GM10266 (cell line): ENCODE measurements around the gene MPO.

Experiments
- DNase-seq: peaks from one replicate; pipeline ENCODE4 v3.0.0; 2012; ENCODE audit errors: extremely low spot score
- CTCF ChIP-seq: IDR thresholded peaks from 2 replicates; pipeline ENCODE4 v1.5.1; 2012; ENCODE audit warnings: mild to moderate bottlenecking, low read depth; ENCODE audit not compliant: control insufficient read depth, insufficient read depth; ENCODE audit errors: missing control alignments

MPO gene

GRCh38 chr17:58318065-58318481, 37.3 kb upstream of the MPO start:
- DNase-seq = no peak
- TF ChIP-seq CTCF = no peak

DNA sequence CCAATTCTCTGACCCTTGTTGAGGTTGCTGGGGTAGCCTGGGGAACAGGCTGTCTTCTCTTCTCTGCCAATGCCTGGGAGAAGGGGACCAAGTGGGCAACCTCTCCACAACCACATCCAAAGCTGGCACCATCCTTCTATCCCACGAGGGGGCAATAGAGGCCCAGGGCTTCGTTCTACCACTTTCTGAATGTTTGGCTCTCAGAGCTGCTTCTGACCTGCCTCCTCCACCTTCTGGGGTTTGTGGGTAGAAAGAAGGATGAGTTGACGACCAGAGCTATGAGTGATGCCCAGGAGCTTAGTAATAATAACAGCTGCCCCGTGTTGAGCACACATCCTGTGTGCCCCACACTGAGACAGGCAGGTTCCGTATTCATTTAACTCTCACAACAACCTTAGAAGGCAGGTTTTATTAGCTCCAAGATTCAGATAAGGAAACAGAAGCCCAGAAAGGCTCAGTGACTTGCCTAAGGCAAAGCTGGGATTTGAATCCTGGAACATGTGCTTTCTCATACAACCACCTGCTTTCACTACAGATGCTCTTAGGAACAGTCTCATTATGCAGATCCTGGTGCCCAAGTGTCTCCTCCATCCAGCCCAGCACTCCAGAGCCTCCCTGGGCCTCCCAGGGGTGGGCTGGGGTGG, 36.8 kb upstream of the MPO start:
- TF ChIP-seq CTCF = peak; percentile 68
- peak; percentile 80 for DNase-seq

DNA sequence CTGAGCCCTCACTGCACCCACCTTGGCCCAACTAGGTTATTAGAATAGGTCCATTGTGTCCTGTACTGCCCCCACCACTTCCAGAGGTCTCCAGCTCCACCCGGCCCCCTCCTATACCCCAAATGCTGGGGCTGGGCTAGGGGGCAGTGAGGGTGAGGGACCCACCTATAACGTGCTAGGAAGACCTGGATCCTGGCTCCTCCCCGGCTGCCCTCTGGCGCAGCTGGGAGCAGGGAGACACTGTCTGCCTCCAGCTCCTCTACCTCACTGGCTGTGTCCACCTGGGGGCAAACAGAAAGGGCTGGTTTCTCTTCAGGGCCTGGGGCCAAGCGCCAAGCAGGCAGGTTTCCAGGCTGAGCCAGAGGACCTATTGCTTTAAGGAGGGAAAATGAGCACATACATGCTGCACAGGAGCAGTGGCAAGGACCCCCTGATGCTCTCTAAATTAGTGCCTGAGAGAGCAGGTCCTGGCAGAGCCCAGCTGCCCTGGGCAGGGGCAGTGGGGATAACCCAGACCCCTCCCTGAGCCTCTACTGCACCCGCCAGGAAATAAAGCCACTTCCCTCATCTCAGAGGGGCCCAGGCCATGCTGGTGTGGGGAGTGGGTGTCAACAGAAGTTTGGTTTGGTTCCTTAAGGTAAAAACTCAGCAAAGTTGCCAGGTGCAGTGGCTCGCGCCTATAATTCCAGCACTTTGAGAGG, 35.7 kb upstream of the MPO start:
- DNase-seq = no peak
- no peak for TF ChIP-seq CTCF

- TF ChIP-seq CTCF = no peak
- DNase-seq = no peak
Observed at GRCh38 chr17:58315750-58316149, 35.0 kb upstream of the MPO start.

GRCh38 chr17:58315281-58315711, 34.6 kb upstream of the MPO start:
- no peak for DNase-seq
- TF ChIP-seq CTCF = no peak

DNA sequence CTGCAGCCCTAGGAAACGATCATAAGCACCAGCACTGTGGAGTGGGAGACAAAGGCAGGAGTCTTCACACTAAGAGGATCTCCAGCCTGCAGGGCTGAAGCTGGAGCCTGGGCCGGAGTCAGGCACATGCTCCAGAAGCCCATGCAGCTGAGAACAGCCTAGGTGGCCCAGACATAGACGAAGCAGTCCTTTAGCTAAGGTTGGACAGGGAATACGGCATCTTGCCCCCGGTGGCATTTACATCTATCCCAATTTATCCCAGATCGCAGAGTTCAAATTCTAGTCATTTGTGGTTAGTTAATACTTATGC, 33.9 kb upstream of the MPO start:
- TF ChIP-seq CTCF = no peak
- no peak for DNase-seq
